Stomach smooth muscle (tissue), 2 donors: ENCODE results near the gene ABHD16B.

Source experiments
- H3K27ac ChIP-seq: one replicate; pipeline ENCODE4 v1.7.0; 2013; ENCODE audit warnings: mild to moderate bottlenecking, low read length, inconsistent platforms
- H3K27me3 ChIP-seq, 2 donors: one replicate each; pipeline ENCODE4 v1.7.0; 2013; ENCODE audit warnings: low read length in 2 of 2; ENCODE audit not compliant: insufficient read depth in 2 of 2, control insufficient read depth in 1 of 2
- H3K36me3 ChIP-seq, 2 donors: one replicate each; pipeline ENCODE4 v1.7.0; 2013; ENCODE audit warnings: low read length in 2 of 2; ENCODE audit not compliant: control insufficient read depth in 2 of 2, insufficient read depth in 2 of 2
- H3K4me1 ChIP-seq: one replicate; pipeline ENCODE4 v1.7.0; 2013; ENCODE audit warnings: low read length; ENCODE audit not compliant: control insufficient read depth, insufficient read depth
- H3K4me3 ChIP-seq, 2 donors: one replicate each; pipeline ENCODE4 v1.7.0; 2013; ENCODE audit warnings: low read length in 2 of 2
- H3K9ac ChIP-seq, 2 donors: one replicate each; pipeline ENCODE4 v1.7.0; 2013; ENCODE audit warnings: low read length in 2 of 2, mild to moderate bottlenecking in 1 of 2
- H3K9me3 ChIP-seq, 2 donors: one replicate each; pipeline ENCODE4 v1.7.0; 2013; ENCODE audit warnings: low read length in 2 of 2; ENCODE audit not compliant: control insufficient read depth in 2 of 2
- donor health status: healthy.
- donor health status: Pancreatic carcinoma.

The ABHD16B gene

GRCh38 chr20:63828545-63828944 lies 32.8 kb upstream of the ABHD16B start:
- Histone ChIP-seq H3K27ac (no peak overlapping the region), H3K4me3 (no peak overlapping the region), H3K9me3 (no peaks in the 10 kb centered on the region), H3K4me1 (peaks cover 22% of the 10 kb centered on the region), H3K9ac (no peak overlapping the region), H3K36me3 (no peaks in the 10 kb centered on the region), H3K27me3 (peaks cover 18 to 20% of the 10 kb centered on the region in 2 donors)

GRCh38 chr20:63828951-63829350 lies 32.3 kb upstream of the ABHD16B start:
- no peak overlapping the region for H3K9ac ChIP-seq

GRCh38 chr20:63829603-63829944 lies 31.7 kb upstream of the ABHD16B start:
- Histone ChIP-seq H3K4me3 (peak overlapping the region; percentile 75), H3K27me3 (peaks cover 18 to 20% of the 10 kb centered on the region in 2 donors), H3K4me1 (peaks cover 32% of the 10 kb centered on the region), H3K36me3 (no peaks in the 10 kb centered on the region), H3K9ac (peak overlapping the region; percentile 48 to 58), H3K9me3 (no peaks in the 10 kb centered on the region), H3K27ac (no peak overlapping the region)

More at GRCh38 chr20:63828951-63829350, 32.3 kb upstream of the ABHD16B start:
- Histone ChIP-seq H3K36me3 (no peaks in the 10 kb centered on the region), H3K27ac (no peak overlapping the region), H3K9me3 (no peaks in the 10 kb centered on the region), H3K4me1 (peaks cover 26% of the 10 kb centered on the region), H3K27me3 (peaks cover 18 to 20% of the 10 kb centered on the region in 2 donors), H3K4me3 (peak overlapping the region; percentile 75)

- peaks cover 18 to 20% of the 10 kb centered on the region in 2 donors for H3K27me3 ChIP-seq
- H3K4me1 ChIP-seq = peaks cover 37% of the 10 kb centered on the region
- peak overlapping the region; percentile 75 for H3K4me3 ChIP-seq
- H3K36me3 ChIP-seq = no peaks in the 10 kb centered on the region
- H3K9me3 ChIP-seq = no peaks in the 10 kb centered on the region
- peak overlapping the region; percentile 48 to 58 for H3K9ac ChIP-seq
- H3K27ac ChIP-seq = no peak overlapping the region
Observed at GRCh38 chr20:63829945-63830835, 31.1 kb upstream of the ABHD16B start.

GRCh38 chr20:63830841-63831588 lies 30.3 kb upstream of the ABHD16B start, which contains the start of gene ZBTB46:
TSS of gene ZBTB46 (minus strand) at chr20:63831264. CDS start at chr20:63790757, 40,507 bp downstream.
- peaks cover 18 to 20% of the 10 kb centered on the region in 2 donors for H3K27me3 ChIP-seq
- no peaks in the 10 kb centered on the region for H3K36me3 ChIP-seq
- no peaks in the 10 kb centered on the region for H3K9me3 ChIP-seq
- peak within 1 kb of the TSS; percentile 48 to 58 for H3K9ac ChIP-seq
- peaks cover 37% of the 10 kb centered on the region for H3K4me1 ChIP-seq
- peak within 1 kb of the TSS; percentile 75 for H3K4me3 ChIP-seq
- no peak within 1 kb of the TSS for H3K27ac ChIP-seq

- Histone ChIP-seq H3K36me3 (no peaks in the 10 kb centered on the region), H3K4me1 (peaks cover 37% of the 10 kb centered on the region), H3K27me3 (peaks cover 17 to 19% of the 10 kb centered on the region in 2 donors), H3K9ac (no peak overlapping the region), H3K27ac (no peak overlapping the region), H3K4me3 (peak overlapping the region in 1 of 2 donors; percentile 62), H3K9me3 (no peaks in the 10 kb centered on the region)
Observed at GRCh38 chr20:63831646-63831992, 29.7 kb upstream of the ABHD16B start.

- Histone ChIP-seq H3K4me3 (peak overlapping the region in 1 of 2 donors; percentile 62), H3K27ac (no peak overlapping the region), H3K9me3 (no peaks in the 10 kb centered on the region), H3K9ac (no peak overlapping the region), H3K27me3 (peaks cover 13 to 18% of the 10 kb centered on the region in 2 donors), H3K36me3 (no peaks in the 10 kb centered on the region), H3K4me1 (peaks cover 37% of the 10 kb centered on the region)
Observed at GRCh38 chr20:63831993-63832686, 29.2 kb upstream of the ABHD16B start.

GRCh38 chr20:63833776-63834490 lies 27.4 kb upstream of the ABHD16B start:
- peaks cover 34% of the 10 kb centered on the region for H3K4me1 ChIP-seq
- H3K9me3 ChIP-seq = no peaks in the 10 kb centered on the region
- H3K27me3 ChIP-seq = peaks cover 10 to 12% of the 10 kb centered on the region in 2 donors
- no peak overlapping the region for H3K9ac ChIP-seq
- no peaks in the 10 kb centered on the region for H3K36me3 ChIP-seq
- no peak overlapping the region for H3K27ac ChIP-seq
- H3K4me3 ChIP-seq = no peak overlapping the region

- Histone ChIP-seq H3K4me1 (peaks cover 31% of the 10 kb centered on the region), H3K9ac (no peak overlapping the region), H3K9me3 (no peaks in the 10 kb centered on the region), H3K27ac (no peak overlapping the region), H3K4me3 (no peak overlapping the region), H3K27me3 (peaks cover 4 to 7% of the 10 kb centered on the region in 2 donors), H3K36me3 (no peaks in the 10 kb centered on the region)
Observed at GRCh38 chr20:63834491-63834880, 26.8 kb upstream of the ABHD16B start.
